Ureter (tissue), 1 donor: ENCODE data around the gene ERN2. TPM values are rescaled to one million over a fixed set of nuclear protein-coding genes. Genes with fewer than 3 reads are reported as not detected.

Experiments used
- DNase-seq: peaks from one replicate; pipeline ENCODE4 v3.0.0-alpha.2; 2020; ENCODE audit warnings: low spot score
- total RNA-seq: library from RNA; stranded (reverse); gene quantifications from one replicate; pipeline ENCODE4 v1.2.4, GENCODE V29; 2023
- donor health status: DM: yes; HTN: yes; CAD: no.

Gene ERN2
- total RNA-seq, 1 donor from 2014 or later: 87.6 TPM

DNA sequence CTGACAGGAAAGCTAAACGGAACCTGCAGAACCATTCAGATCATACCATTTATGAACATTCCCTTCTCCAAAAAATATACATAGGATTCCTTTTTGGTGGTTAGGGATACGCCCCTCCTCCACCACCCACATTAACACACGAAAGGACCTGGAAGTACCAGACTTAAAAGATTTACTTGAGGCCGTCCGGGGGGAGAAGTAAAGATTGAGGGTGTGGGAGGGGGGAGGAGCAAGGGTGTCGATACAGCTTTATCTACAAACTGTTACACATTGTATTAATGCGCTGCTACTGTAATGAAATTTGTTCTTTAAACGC lies 72.4 kb downstream of the ERN2 start:
- no peak for DNase-seq

Other genes with a start within 250 kb of the ERN2 start
- gene GGA2, start 202.7 kb downstream of the ERN2 start, total RNA-seq: 99.4 TPM
- 45.6 TPM for gene EARS2, start 155.9 kb downstream of the ERN2 start, total RNA-seq
- 51.3 TPM for gene UBFD1, start 155.5 kb downstream of the ERN2 start, total RNA-seq
- gene NDUFAB1, start 116.9 kb downstream of the ERN2 start, total RNA-seq: 60.1 TPM
- 21.3 TPM for gene PALB2, start 71.9 kb downstream of the ERN2 start, total RNA-seq
- gene DCTN5, start 71.8 kb downstream of the ERN2 start, total RNA-seq: 76.8 TPM
- 2.1 TPM for gene PLK1, start 34.3 kb downstream of the ERN2 start, total RNA-seq
- gene CHP2, start 41.8 kb upstream of the ERN2 start, total RNA-seq: 7.9 TPM
- 14.3 TPM for gene PRKCB, start 122.8 kb upstream of the ERN2 start, total RNA-seq